ENCODE results near the gene CFAP100. TPM values are rescaled to one million over a fixed set of nuclear protein-coding genes. Genes with fewer than 3 reads are reported as not detected.

Gene CFAP100
- not detected in 5 replicates for total RNA-seq (2022; extraction: Qiagen RNA extraction)

DNA sequence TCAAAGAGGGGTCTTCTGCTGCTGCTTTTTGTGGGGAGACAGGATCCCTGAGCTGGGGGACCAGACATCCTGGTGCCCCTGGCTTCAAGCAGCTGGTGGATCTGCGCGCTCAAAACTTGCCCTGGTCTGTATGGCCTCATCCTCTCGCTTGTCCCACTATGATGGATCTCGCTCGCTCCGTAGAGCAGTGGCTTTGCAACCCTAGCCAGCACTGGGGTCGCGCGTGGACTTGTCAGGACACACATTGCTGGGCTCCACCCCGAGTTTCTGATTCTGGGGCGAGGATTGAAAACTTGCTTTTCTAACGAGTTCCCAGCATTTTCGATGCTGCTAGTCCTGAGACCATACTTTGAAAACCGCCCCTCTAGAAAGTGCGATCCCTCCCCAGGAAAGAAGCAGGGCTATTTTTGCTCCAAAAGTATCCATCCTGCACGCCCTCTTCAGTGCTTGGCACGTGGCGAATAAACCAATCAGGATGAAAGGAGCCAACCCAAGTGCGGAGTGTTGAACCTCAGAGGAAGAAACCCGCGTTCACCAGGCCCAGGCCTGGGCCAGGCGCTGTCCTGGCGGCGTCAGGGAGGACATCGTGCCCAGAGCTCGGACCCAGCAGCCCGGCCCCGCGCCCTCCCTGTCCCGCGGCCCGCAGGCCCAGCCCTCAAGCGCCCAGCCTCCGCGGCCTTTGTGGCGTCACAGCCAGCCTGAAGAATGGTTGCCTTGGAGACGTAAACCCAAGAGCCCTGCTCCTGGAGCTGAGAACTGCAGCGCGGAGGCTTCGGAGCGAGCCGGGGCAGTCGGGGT is at the start of gene CFAP100:
Gene CFAP100, plus strand, starts transcription at position 731 of the 798 bp plus-strand sequence. CDS start 1,092 bp downstream, outside the sequence.

DNA sequence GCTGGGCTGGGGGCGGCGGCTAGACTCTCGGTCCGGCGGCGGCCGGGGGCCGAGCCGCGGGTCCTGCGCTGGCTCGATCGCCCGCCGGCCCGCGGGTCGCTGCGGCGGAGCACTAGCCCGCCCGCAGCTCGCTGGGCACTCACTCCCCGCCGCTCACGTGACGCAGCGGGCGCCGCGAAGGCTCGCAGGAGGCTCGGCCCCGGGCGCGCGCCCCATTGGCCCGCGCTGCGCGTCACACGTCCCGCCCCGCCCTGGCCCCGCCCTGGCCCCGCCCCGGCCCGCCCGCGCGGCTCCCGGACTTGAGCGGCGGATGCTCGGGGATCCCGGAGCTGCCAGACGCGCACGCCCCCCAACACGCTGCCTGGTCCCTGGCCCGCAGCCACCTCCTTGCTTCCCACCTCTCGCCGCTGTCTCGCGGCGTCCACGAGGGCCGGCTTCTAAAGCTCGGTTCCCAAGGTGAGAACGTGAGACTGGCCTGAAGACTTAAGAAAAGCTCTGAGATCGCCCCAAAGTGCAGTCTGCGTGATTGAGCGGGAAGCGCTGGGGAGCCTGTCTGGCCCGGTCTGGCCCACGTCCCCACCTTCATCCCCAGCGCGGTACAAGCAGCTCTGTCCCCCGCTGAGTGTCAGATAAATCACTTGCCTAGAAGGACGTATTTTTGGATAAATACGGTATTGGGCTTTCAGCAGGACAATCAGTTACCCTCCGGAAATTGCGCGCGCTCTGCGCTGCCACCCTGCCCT is 37.2 kb upstream of the CFAP100 start, which contains the start of gene KLF15:
Gene KLF15, minus strand, starts transcription at position 114 of the 743 bp plus-strand sequence. CDS start 4,486 bp downstream, outside the sequence.

DNA sequence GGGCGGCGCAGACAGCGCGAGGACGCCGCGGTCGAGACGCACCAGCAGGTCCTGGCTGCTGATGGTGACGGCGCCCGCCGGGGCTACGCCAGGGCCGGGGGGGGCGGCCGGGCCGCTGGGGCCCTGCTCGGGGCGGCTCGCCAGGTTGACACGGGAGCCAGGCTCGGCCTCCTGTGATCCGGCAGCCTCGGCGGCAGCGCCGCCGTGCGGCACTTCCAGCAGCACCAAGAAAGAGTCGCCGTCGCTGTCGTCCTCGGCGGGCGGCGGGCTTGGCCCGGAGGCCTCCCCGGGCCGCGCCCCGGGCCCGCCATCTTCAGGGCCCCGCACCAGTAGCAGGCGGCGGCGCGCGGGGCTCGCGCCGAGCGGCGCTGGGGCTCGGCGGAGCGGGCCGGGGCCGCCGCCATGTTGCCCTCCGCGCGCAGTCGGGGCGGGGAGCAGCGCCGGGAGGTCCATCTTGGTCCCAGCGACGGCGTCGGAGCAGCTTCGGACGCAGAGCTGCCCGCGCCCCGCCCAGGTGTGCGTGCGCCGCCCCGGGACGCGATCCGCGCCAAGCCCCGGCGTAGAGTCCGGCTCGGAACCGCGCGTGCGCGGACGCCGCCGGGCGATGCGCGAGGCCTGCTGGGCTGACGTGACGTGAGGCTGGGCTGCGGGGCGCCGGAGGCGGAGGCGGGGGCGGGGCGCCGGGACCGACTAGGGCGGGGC is 80.9 kb downstream of the CFAP100 start, which contains the start of gene ZXDC:
Gene ZXDC, minus strand, starts transcription at position 479 of the 702 bp plus-strand sequence. Its CDS starts 26 bp downstream, at position 453.

Other genes with a start within 250 kb of the CFAP100 start
- gene ALDH1L1, start 214.3 kb upstream of the CFAP100 start, total RNA-seq (2022; extraction: Qiagen RNA extraction) = 0.12 to 0.30 TPM (median 0.21 TPM) in 5 replicates
- 0.52 to 0.81 TPM (median 0.73 TPM) in 5 replicates for gene KLF15, start 37.5 kb upstream of the CFAP100 start, total RNA-seq (2022; extraction: Qiagen RNA extraction)
- gene ZXDC, start 81.0 kb downstream of the CFAP100 start, total RNA-seq (2022; extraction: Qiagen RNA extraction) = 8.3 to 9.2 TPM (median 9.0 TPM) in 5 replicates
- gene UROC1, start 122.9 kb downstream of the CFAP100 start, total RNA-seq (2022; extraction: Qiagen RNA extraction) = not detected in 5 replicates
- 0.28 to 1.1 TPM (median 0.83 TPM) in 5 replicates for gene CHST13, start 129.2 kb downstream of the CFAP100 start, total RNA-seq (2022; extraction: Qiagen RNA extraction)
- not detected in 5 replicates for gene C3orf22, start 164.0 kb downstream of the CFAP100 start, total RNA-seq (2022; extraction: Qiagen RNA extraction)